Panc1 (cell line): ENCODE results near the gene DES. TPM values are rescaled to one million over a fixed set of nuclear protein-coding genes. Genes with fewer than 3 reads are reported as not detected.

ENCODE experiments used
- ATAC-seq: fragments of 200-7000 bp; cut with Tn5 transposase; 2 replicates; pipeline ENCODE4 v1.9.1; 2020; ENCODE audit warnings: mild to moderate bottlenecking, moderate library complexity
- BruUV-seq: library from RNA; stranded (reverse); fragments of 400-500 nt; replicated peaks from 2 replicates; lab custom pipeline; 2021; lab: Mats Ljungman, UMichigan
- CTCF ChIA-PET: fragments of 300-600 bp; sonication (Branson Sonifier 250); formaldehyde crosslinking; loops from one replicate; lab custom pipeline; 2022; ENCODE audit warnings: antibody characterized with exemption; lab: Charles Lee
- POLR2A ChIA-PET: fragments of 300-600 bp; sonication (Branson Sonifier 250); formaldehyde crosslinking; loops from one replicate; lab custom pipeline; 2022; ENCODE audit warnings: antibody characterized with exemption; lab: Charles Lee
- DNase-seq: peaks from one replicate; pipeline ENCODE4 v3.0.0-alpha.2; 2010; ENCODE audit warnings: low read depth, low spot score
- H3K27ac ChIP-seq: 2 replicates; pipeline ENCODE4 v1.5.1; 2011; ENCODE audit warnings: mild to moderate bottlenecking, low read length, inconsistent platforms
- H3K27me3 ChIP-seq: fragments of 200-500 bp; sonication (Bioruptor generic); 2 replicates; pipeline ENCODE4 v1.6.0; 2014; ENCODE audit warnings: low read length, inconsistent platforms; ENCODE audit not compliant: control insufficient read depth, insufficient read depth
- H3K36me3 ChIP-seq: fragments of 200-500 bp; sonication (Bioruptor generic); 2 replicates; pipeline ENCODE4 v1.5.1; 2014; ENCODE audit warnings: inconsistent platforms, mild to moderate bottlenecking, low read length, moderate library complexity; ENCODE audit not compliant: control insufficient read depth, insufficient read depth
- H3K4me1 ChIP-seq: 2 replicates; pipeline ENCODE4 v1.5.1; 2011; ENCODE audit warnings: inconsistent platforms, mild to moderate bottlenecking, low read length, moderate library complexity; ENCODE audit not compliant: control insufficient read depth, insufficient read depth
- H3K4me3 ChIP-seq, 2 experiments: 2 replicates each; pipeline ENCODE4 v1.5.1; 2011 to 2012; ENCODE audit warnings: low read depth in 2 of 2, low read length in 2 of 2, mild to moderate bottlenecking in 2 of 2, inconsistent platforms in 1 of 2, moderate library complexity in 1 of 2
- H3K9me3 ChIP-seq: fragments of 200-500 bp; sonication (Bioruptor generic); 2 replicates; pipeline ENCODE4 v1.5.1; 2014; ENCODE audit warnings: low read depth, mild to moderate bottlenecking, inconsistent platforms, low read length, moderate library complexity; ENCODE audit not compliant: control insufficient read depth, insufficient read depth
- CTCF ChIP-seq: fragments of 450-650 bp; IDR thresholded peaks from 2 replicates; pipeline ENCODE4 v1.5.1; 2017; ENCODE audit warnings: mild to moderate bottlenecking
- POLR2AphosphoS5 ChIP-seq: IDR thresholded peaks from 2 replicates; pipeline ENCODE4 v1.6.1; 2012; ENCODE audit warnings: mild to moderate bottlenecking, low read depth, low read length, moderate library complexity
- REST ChIP-seq, 2 experiments: IDR thresholded peaks; 2 replicates each; pipeline ENCODE4 v1.6.1; 2011 to 2012; ENCODE audit warnings: low read depth in 2 of 2, control low read depth in 1 of 2, low read length in 1 of 2, mild to moderate bottlenecking in 1 of 2, moderate library complexity in 1 of 2; ENCODE audit not compliant: insufficient read depth in 1 of 2
- SIN3A ChIP-seq: IDR thresholded peaks from 2 replicates; pipeline ENCODE4 v1.6.1; 2012; ENCODE audit warnings: low read depth, mild to moderate bottlenecking, low read length, moderate library complexity, borderline replicate concordance; ENCODE audit not compliant: insufficient read depth
- TCF7L2 ChIP-seq: IDR thresholded peaks from 2 replicates; pipeline ENCODE4 v1.6.1; 2011; ENCODE audit warnings: mild to moderate bottlenecking, low read depth, low read length, inconsistent platforms
- in situ Hi-C: cut with HindIII; loops from 2 replicates; pipeline ENCODE4 v1.10.0; 2016; ENCODE audit warnings: low sequenced_read_pairs, low pct_unique_long_range_greater_than_20kb
- intact Hi-C: fragments of 100-400 bp; cut with micrococcal nuclease; formaldehyde crosslinking; loops from one replicate; pipeline ENCODE4 v1.10.0; 2022; ENCODE audit not compliant: unreplicated experiment
- total RNA-seq: library from RNA; stranded (reverse); gene quantifications from one replicate; pipeline ENCODE4 v1.2.1, GENCODE V29; 2021; ENCODE audit not compliant: unreplicated experiment

DES gene
- total RNA-seq, 1 experiment from 2014 or later, result 0.69 TPM

GRCh38 chr2:219401606-219402005 lies 16.6 kb upstream of the DES start:
- H3K27me3 ChIP-seq, result no peaks in the 10 kb centered on the region
- peaks cover 38% of the 10 kb centered on the region for H3K4me1 ChIP-seq
- no peak overlapping the region for H3K27ac ChIP-seq
- no peaks in the 10 kb centered on the region for H3K9me3 ChIP-seq
- no TSS peak for BruUV-seq
- in situ Hi-C loops, result no loop called here
- POLR2A ChIA-PET, result no interaction called here
- H3K36me3 ChIP-seq, result no peaks in the 10 kb centered on the region
- intact Hi-C loops, result no loop called here
- DNase-seq (no peak), ATAC-seq (no peak)
- H3K4me3 ChIP-seq, result no peak overlapping the region
- TF ChIP-seq SIN3A, result no peak
- TF ChIP-seq POLR2AphosphoS5, result no peak
- no peak for TF ChIP-seq TCF7L2
- no peak for TF ChIP-seq CTCF
- no peak for TF ChIP-seq REST (IDR thresholded peaks at IDR 0.05; ENCODE audit: insufficient read depth in 1 of 2, low read depth in 2 of 2, low read length in 1 of 2)
- CTCF ChIA-PET, result interaction anchor here (0.5 to 5.0 kb wide), 4 partner anchors 14 to 128 kb away, joined by 6 to 29 read pairs (median 12); partner anchors contain the start of gene DNPEP

- peak; percentile 80 for ATAC-seq
These were observed 15.3 kb upstream of the DES start for GRCh38 chr2:219402665-219403515.

More at GRCh38 chr2:219402665-219403515, 15.3 kb upstream of the DES start:
- ChIA-PET CTCF (interaction anchor here (0.6 to 5.0 kb wide), 6 partner anchors 15 to 462 kb away, joined by 4 to 29 read pairs (median 5); partner anchors contain the start of gene DNPEP), POLR2A (no interaction called here)
- Histone ChIP-seq H3K27ac (no peak overlapping the region; the same call in 1 of the 2 replicates), H3K36me3 (no peaks in the 10 kb centered on the region), H3K9me3 (no peaks in the 10 kb centered on the region), H3K4me1 (peaks cover 36% of the 10 kb centered on the region), H3K27me3 (no peaks in the 10 kb centered on the region), H3K4me3 (no peak overlapping the region)
- in situ Hi-C loops, result no loop called here
- BruUV-seq, result no TSS peak
- peak; percentile 95 for TF ChIP-seq CTCF
- no peak for TF ChIP-seq REST (IDR thresholded peaks at IDR 0.05; ENCODE audit: insufficient read depth in 1 of 2, low read depth in 2 of 2, low read length in 1 of 2)
- DNase-seq, result peak; percentile 42
- intact Hi-C loops, result loop anchor here (1.0 kb wide), 1 partner anchor 127 kb away; no protein-coding TSS in a partner anchor
